Choroid plexus epithelial cell (primary cell): ENCODE results near the gene TBPL2.
A peak's percentile ranks its signal among the peaks of the same experiment; 100 is the strongest.
"Not testable (repeated sequence)": the region's sequence is repeated elsewhere in the genome, so short reads cannot be mapped to it uniquely, and the experiment has no call there.

Source experiments
- DNase-seq: peaks from one replicate; pipeline ENCODE4 v3.0.0-alpha.2; 2010; ENCODE audit warnings: low read depth
- H3K4me3 ChIP-seq: 2 replicates; pipeline ENCODE4 v1.5.1; 2011; ENCODE audit warnings: low read depth, mild to moderate bottlenecking, control low read depth, low read length, moderate library complexity
- TF ChIP-seq, protein P1 (sequence below): conservative IDR thresholded peaks from 2 replicates; pipeline ENCODE4 v1.5.1; 2011; ENCODE audit warnings: low read depth, mild to moderate bottlenecking, control low read depth, inconsistent platforms, low read length, moderate library complexity

Gene TBPL2

DNA sequence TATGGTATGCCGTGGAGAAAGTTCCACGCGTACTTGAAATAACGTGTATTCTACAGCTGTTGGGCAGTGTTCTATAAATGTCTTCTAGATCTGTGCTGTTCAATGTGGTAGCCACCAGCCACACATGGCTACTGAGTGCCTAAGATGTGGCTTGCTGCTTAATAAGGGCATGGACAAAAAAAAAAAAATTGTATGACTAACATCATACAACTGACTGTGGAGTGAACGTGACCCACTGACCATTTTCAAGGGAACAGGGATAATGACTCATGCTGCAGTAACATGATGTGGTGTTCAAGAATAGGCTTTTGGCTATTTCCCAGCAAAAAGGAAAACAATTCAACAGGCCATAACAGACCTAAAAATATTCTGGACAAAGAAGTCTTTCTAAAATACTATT is 41.7 kb downstream of the TBPL2 start:
- no peak overlapping the region for H3K4me3 ChIP-seq
- DNase-seq, result peak; percentile 98
- TF ChIP-seq, protein P1, sequence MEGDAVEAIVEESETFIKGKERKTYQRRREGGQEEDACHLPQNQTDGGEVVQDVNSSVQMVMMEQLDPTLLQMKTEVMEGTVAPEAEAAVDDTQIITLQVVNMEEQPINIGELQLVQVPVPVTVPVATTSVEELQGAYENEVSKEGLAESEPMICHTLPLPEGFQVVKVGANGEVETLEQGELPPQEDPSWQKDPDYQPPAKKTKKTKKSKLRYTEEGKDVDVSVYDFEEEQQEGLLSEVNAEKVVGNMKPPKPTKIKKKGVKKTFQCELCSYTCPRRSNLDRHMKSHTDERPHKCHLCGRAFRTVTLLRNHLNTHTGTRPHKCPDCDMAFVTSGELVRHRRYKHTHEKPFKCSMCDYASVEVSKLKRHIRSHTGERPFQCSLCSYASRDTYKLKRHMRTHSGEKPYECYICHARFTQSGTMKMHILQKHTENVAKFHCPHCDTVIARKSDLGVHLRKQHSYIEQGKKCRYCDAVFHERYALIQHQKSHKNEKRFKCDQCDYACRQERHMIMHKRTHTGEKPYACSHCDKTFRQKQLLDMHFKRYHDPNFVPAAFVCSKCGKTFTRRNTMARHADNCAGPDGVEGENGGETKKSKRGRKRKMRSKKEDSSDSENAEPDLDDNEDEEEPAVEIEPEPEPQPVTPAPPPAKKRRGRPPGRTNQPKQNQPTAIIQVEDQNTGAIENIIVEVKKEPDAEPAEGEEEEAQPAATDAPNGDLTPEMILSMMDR, result no peak

DNA sequence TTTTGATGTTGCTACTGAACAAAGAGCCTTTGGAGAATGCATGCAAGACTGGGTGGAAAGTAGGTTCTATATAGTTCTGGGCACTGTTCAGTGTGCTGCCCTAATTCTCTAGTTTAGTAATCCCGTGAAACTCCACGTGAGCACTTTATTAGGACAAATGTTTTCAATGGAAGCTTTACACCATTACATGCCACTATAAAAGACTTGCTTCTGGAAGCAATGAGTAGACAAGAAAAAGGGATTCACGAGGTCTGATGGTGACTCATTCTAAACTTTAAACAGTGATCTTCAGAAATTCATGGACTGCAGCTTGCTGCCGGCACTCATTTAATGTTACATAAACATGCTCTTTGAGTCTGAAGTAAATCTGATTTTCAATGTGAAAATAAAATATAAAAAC is 51.1 kb downstream of the TBPL2 start:
- DNase-seq, result peak; percentile 83
- no peak overlapping the region for H3K4me3 ChIP-seq
- TF ChIP-seq, protein P1, result no peak

DNA sequence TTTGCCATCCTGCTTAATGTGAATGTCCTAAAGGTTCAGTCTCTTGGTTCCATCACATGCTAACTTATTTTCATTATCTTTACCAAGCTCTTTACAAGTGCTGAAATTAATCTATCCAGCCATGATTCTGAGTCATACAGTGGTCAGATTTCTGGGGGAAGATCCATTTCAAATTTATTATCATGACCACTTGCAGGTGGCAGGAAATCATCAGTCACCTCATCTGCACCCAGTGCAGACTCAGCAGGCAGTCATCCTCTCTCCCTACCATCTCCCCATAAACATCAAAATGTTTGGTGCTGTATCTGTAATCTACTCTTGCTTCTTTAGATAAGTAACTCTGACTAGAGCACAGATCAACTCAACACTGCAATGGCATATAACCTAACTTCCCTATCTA is 52.3 kb downstream of the TBPL2 start:
- TF ChIP-seq, protein P1, result no peak
- no peak overlapping the region for H3K4me3 ChIP-seq
- peak; percentile 29 for DNase-seq

DNA sequence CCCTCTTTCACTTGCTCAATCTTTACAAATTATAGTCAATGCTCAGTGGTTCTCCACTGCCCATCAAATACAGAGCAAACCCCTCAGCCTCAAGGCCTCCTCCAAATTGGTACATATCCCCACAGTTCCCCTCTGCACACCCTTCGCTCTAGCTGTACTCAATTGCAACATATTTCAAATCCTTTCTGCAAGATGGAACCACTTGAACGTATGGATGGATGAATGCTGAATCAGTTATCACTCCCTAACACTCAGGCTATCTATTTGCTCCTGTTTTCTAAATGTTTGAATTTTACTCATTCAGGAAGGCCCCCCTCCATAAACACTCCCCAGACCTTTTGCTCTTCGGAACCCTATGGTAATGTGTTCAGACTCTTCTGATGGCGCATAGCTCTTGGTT is 53.3 kb downstream of the TBPL2 start:
- TF ChIP-seq, protein P1, result no peak
- DNase-seq, result no peak

DNA sequence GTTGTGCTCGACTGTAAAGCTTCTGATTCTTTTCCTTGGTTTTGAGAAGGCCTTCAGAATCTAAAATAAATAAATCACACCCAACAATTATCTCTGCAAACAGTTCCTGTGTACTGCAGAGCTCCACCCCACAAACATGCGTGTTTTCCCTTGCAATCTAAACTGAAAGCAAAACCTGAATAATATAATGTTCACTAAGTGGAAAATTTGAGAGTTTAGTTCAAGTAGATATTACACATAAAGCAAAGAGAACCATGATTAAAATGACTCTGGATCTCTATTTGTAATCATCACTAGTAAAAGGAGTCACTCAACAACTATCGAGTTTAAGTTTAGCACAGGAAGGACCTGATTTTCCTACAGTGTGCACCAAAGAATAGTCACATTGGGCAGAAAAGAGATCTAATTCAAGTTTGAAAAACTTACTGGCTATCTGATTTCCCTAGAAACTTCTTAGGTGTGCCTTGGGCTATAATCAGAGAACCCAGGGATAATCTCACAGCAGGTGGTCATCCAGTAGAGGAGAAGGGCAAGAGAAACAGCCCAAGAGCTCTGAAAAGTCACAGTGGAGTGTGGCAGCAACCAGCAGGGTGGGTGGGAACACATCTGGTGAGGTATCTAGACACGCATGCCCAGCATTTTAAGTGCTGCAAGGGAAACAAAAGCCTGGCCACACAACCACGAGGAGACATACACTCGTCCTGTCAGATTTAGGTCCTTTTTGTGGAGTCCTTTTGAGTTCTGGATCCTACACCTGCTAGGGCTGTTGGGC is 54.2 kb downstream of the TBPL2 start:
- TF ChIP-seq, protein P1, result no peak
- no peak for DNase-seq
- H3K4me3 ChIP-seq, result no peak overlapping the region

More for the DNA sequence above, 53.3 kb downstream of the TBPL2 start:
- no peak overlapping the region for H3K4me3 ChIP-seq

DNA sequence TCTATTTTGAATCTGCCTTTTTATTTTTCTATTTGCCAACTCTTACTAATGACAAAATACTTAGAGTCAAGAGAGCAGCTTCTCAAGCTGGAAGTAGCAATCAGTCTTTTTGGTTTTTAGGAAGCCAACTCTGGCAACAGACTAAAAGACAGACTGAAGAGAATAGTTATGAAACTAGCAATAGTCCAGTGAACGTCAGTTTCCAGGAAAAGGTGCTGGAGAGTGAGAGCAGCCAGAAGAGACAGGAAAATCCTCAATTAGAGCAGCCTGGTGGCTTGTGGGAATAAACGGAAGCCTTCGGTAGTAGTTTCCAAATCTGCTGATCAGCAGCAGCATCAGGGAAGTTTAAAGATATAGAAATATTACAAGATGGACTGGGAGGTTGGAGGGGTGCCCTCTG is 55.9 kb downstream of the TBPL2 start:
- TF ChIP-seq, protein P1, result no peak
- no peak for DNase-seq
- no peak overlapping the region for H3K4me3 ChIP-seq

DNA sequence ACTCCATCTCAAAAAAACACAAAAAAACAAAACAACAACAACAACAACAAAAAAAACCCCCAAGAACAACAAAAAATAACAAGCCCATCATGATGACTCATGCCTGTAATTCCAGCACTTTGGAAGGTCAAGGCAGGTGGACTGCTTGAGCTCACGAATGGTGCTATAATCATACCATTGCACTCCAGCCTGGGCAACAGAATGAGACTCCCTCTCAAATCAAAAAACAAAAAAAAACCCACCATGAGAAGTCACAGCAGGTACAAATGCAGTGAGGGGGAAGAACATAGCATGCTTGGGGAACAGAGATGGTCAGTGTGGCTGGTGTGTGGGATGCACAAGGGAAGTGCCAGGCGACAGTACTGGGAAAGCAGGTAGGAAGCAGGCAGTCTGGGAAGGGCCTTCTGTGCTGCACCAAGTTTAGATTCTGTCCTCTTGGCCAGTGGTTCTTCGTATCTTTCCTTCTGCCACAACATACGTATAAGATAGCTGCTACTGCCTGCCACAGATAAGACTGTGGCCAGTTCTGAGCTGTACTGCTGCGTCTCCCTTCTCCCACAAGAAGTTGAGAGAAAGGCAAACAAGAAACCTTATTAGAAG is 56.8 kb downstream of the TBPL2 start:
- no peak overlapping the region for H3K4me3 ChIP-seq
- no peak for DNase-seq
- TF ChIP-seq, protein P1, result no peak

DNA sequence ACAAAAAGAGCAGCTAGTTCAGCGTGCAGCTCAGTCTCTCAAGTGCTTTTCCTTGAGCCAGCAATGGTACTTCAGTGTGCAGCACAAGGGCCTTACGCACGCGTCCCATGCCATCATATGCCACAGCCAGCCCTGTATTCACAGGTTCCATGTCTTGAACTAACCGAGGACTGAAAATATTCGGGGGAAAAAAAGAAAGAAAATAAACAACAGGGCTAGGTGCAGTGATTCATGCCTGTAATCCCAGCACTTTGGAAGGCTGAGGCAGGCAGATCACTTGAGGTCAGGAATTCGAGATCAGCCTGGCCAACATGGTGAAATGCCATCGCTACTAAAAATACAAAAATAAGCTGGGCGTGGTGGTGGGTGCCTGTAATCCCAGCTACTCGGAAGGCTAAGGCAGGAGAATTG is 57.4 kb downstream of the TBPL2 start:
- peak; percentile 24 for DNase-seq
- not testable (repeated sequence) for H3K4me3 ChIP-seq
